ENCODE measurements around the gene SNAP29. TPM values are rescaled to one million over a fixed set of nuclear protein-coding genes. Genes with fewer than 3 reads are reported as not detected.

SNAP29 gene
- total RNA-seq, 1 experiment from 2014 or later = 17.9 TPM

DNA sequence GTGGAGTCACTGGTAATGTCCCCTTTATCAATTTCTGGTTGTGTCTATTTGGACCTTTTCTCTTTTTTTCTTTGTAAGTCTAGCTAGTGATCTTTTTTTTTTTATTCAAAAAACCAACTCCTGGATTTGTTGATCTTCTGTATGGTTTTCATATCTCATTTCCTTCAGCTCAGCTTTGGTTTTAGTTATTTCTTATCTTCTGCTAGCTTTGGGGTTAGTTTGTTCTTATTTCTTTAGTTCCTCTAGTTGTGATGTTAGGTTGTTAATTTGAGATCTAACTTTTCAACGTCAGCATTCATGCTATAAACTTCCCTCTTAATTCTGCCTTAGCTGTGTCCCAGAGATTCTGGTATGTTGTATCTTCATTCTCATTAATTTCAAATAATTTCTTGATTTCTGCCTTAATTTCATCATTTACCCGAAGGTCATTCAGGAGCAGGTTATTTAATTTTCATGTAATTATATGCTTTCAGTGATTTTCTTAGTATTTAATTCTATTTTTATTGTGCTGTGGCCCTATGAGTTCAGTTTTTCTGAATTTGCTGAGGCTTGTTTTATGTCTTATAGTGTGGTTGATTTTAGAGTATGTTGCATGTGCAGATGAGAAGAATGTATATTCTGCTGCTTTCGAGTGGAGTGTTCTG lies 29.2 kb upstream of the SNAP29 start:
- TF ChIP-seq, protein P1, sequence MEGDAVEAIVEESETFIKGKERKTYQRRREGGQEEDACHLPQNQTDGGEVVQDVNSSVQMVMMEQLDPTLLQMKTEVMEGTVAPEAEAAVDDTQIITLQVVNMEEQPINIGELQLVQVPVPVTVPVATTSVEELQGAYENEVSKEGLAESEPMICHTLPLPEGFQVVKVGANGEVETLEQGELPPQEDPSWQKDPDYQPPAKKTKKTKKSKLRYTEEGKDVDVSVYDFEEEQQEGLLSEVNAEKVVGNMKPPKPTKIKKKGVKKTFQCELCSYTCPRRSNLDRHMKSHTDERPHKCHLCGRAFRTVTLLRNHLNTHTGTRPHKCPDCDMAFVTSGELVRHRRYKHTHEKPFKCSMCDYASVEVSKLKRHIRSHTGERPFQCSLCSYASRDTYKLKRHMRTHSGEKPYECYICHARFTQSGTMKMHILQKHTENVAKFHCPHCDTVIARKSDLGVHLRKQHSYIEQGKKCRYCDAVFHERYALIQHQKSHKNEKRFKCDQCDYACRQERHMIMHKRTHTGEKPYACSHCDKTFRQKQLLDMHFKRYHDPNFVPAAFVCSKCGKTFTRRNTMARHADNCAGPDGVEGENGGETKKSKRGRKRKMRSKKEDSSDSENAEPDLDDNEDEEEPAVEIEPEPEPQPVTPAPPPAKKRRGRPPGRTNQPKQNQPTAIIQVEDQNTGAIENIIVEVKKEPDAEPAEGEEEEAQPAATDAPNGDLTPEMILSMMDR (conservative IDR thresholded peaks at IDR 0.05) = no peak
- Histone ChIP-seq H3K79me1 (ENCODE audit: insufficient read depth, low read depth, low read length, poor library complexity, severe bottlenecking) (no peaks in the 10 kb centered on the region), H4K20me1 (ENCODE audit: control insufficient read depth, insufficient read depth, insufficient read length) (no peaks in the 10 kb centered on the region), H3K79me2 (ENCODE audit: insufficient read depth, low read length) (no peaks in the 10 kb centered on the region), H3K18ac (ENCODE audit: insufficient read length, low read depth, low read length) (no peak overlapping the region), H2AK5ac (ENCODE audit: insufficient read length, low read length) (no peak overlapping the region), H4K5ac (ENCODE audit: insufficient read length, low read depth, low read length) (no peak overlapping the region), H3K4me1 (ENCODE audit: insufficient read depth, low read length) (no peaks in the 10 kb centered on the region), H4K8ac (replicated peaks; ENCODE audit: insufficient read length, low read depth, low read length) (no peak overlapping the region), H3K9me3 (ENCODE audit: control insufficient read depth, low read depth, low read length) (no peaks in the 10 kb centered on the region), H2BK15ac (ENCODE audit: low read depth, low read length) (no peak overlapping the region), H3K9ac (ENCODE audit: extremely low read depth, insufficient read length, low read length) (no peak overlapping the region), H3K4me2 (ENCODE audit: insufficient read depth, insufficient read length, low read length) (no peak overlapping the region), H3T11ph (ENCODE audit: low read length) (no peak overlapping the region), H3K27ac (ENCODE audit: insufficient read length, low read depth, low read length) (no peak overlapping the region), H2BK5ac (ENCODE audit: insufficient read length, low read length) (no peak overlapping the region), H3K23ac (ENCODE audit: insufficient read length, low read depth, low read length) (no peak overlapping the region), H4K91ac (ENCODE audit: insufficient read length, low read depth, low read length) (no peak overlapping the region), H2BK120ac (ENCODE audit: low read depth, low read length, poor library complexity, severe bottlenecking) (no peak overlapping the region), H3K56ac (ENCODE audit: insufficient read length, low read depth, low read length) (no peak overlapping the region), H2BK20ac (ENCODE audit: low read depth, low read length, poor library complexity, severe bottlenecking) (no peak overlapping the region), H3K27me3 (ENCODE audit: insufficient read depth, low read length) (no peaks in the 10 kb centered on the region), H2BK12ac (ENCODE audit: insufficient read length, low read depth, low read length) (no peak overlapping the region), H2AFZ (ENCODE audit: low read length) (no peak overlapping the region), H3K14ac (ENCODE audit: insufficient read depth, low read length) (no peak overlapping the region), H3K23me2 (ENCODE audit: insufficient read length, low read depth, low read length, poor library complexity, severe bottlenecking) (no peaks in the 10 kb centered on the region), H3K4ac (ENCODE audit: low read depth, low read length) (no peak overlapping the region)
- no peak for DNase-seq
- Mint-ChIP-seq H3K9me3 (no peaks in the 10 kb centered on the region), H3K27me3 (ENCODE audit: low read depth) (no peaks in the 10 kb centered on the region), H3K36me3 (ENCODE audit: insufficient read depth in 1 of 3, low read depth in 3 of 3) (peaks cover 0 to 64% (median 8%) of the 10 kb centered on the region in 3 experiments; a peak in 5 of 7 replicates), H3K4me3 (no peak overlapping the region), H3K27ac (no peak overlapping the region), H3K4me1 (peaks cover 9 to 11% of the 10 kb centered on the region in 2 experiments)
- WGBS (ENCODE audit: extremely low coverage, insufficient read length, low lambda C conversion rate) = no CpG with 5 or more reads among the region's 3 CpGs

Data from H9 (cell line).